K562 (cell line): ENCODE data around the gene BPIFB2. TPM values are rescaled to one million over a fixed set of nuclear protein-coding genes. Genes with fewer than 3 reads are reported as not detected.

ENCODE experiments used
- ATAC-seq: fragments of 200-7000 bp; cut with Tn5 transposase; 3 replicates; pipeline ENCODE4 v1.9.1; 2020; ENCODE audit warnings: moderate library complexity
- BruUV-seq: library from RNA; stranded (reverse); fragments of 400-500 nt; replicated peaks from 2 replicates; lab custom pipeline; 2021; lab: Mats Ljungman, UMichigan
- CTCF ChIA-PET: fragments of 300-600 bp; formaldehyde crosslinking; extraction: SDS; loops from one replicate; lab custom pipeline; 2021; ENCODE audit warnings: low intra/inter-chr PET ratio; lab: Yijun Ruan, JAX
- POLR2A ChIA-PET: fragments of 300-600, 350-650 bp; sonication (Branson Sonifier 250); formaldehyde crosslinking; extraction: SDS; loops from one replicate; lab custom pipeline; 2021; ENCODE audit warnings: antibody characterized with exemption, inconsistent platforms; lab: Yijun Ruan, JAX
- DNase-seq, 4 experiments: peaks; one replicate each; pipeline versions ENCODE4 v3.0.0 to v3.0.0-alpha.2; 2011 to 2018; ENCODE audit warnings: low spot score in 3 of 4, mixed read lengths in 3 of 4; ENCODE audit errors: extremely low read depth in 1 of 4
- FAIRE-seq: peaks from 2 replicates; lab custom pipeline; 2011; peaks lifted over from hg19 to GRCh38; lab: Jason Lieb, UNC
- H2AFZ ChIP-seq: 2 replicates; pipeline ENCODE4 v1.6.0; 2011; ENCODE audit warnings: low read depth, low read length, control low read depth, inconsistent platforms
- H3K27ac ChIP-seq: fragments of 200-600 bp; 3 replicates; pipeline ENCODE4 v1.8.0; 2011; ENCODE audit warnings: low read depth, mild to moderate bottlenecking, control low read depth, inconsistent platforms, low read length, moderate library complexity, mixed read lengths; ENCODE audit errors: extremely low read depth
- H3K27me3 ChIP-seq, 2 experiments: fragments of 300-600 bp in 1 of 2; 2 replicates in 1 of 2; 3 replicates in 1 of 2; pipeline versions ENCODE4 v1.6.0 to v1.8.0; 2011; ENCODE audit warnings: inconsistent platforms in 2 of 2, low read length in 2 of 2, mild to moderate bottlenecking in 1 of 2, mixed read lengths in 1 of 2, moderate library complexity in 1 of 2; ENCODE audit not compliant: control insufficient read depth in 2 of 2, insufficient read depth in 2 of 2
- H3K36me3 ChIP-seq: fragments of 300-600 bp; 3 replicates; pipeline ENCODE4 v1.8.0; 2011; ENCODE audit warnings: mild to moderate bottlenecking, low read length, inconsistent platforms; ENCODE audit not compliant: control insufficient read depth, insufficient read depth
- H3K4me1 ChIP-seq, 2 experiments: fragments of 200-600 bp in 1 of 2; replicated peaks in 1 of 2; 2 replicates in 1 of 2; 3 replicates in 1 of 2; pipeline versions ENCODE4 v1.5.1 to v1.8.0; 2011; ENCODE audit warnings: inconsistent platforms in 2 of 2, low read length in 2 of 2, mild to moderate bottlenecking in 1 of 2, mixed read lengths in 1 of 2, moderate library complexity in 1 of 2; ENCODE audit not compliant: control insufficient read depth in 2 of 2, insufficient read depth in 2 of 2
- H3K4me2 ChIP-seq: 2 replicates; pipeline ENCODE4 v1.6.1; 2011; ENCODE audit warnings: low read length, control low read depth, inconsistent platforms, mixed read lengths; ENCODE audit not compliant: insufficient read depth
- H3K4me3 ChIP-seq: fragments of 200-600 bp; sonication (generic), shearing (Covaris generic); 2 replicates; pipeline ENCODE4 v1.5.1; 2016; ENCODE audit warnings: control low read depth, inconsistent platforms
- H3K79me2 ChIP-seq: fragments of 200-600 bp; 3 replicates; pipeline ENCODE4 v1.8.0; 2011; ENCODE audit warnings: low read length, inconsistent platforms; ENCODE audit not compliant: control insufficient read depth, insufficient read depth
- H3K9ac ChIP-seq, 2 experiments: 2 replicates each; pipeline versions ENCODE4 v1.6.0 to v1.6.1; 2011; ENCODE audit warnings: low read depth in 2 of 2, low read length in 2 of 2, control low read depth in 1 of 2, inconsistent platforms in 1 of 2, mild to moderate bottlenecking in 1 of 2, mixed read lengths in 1 of 2; ENCODE audit not compliant: insufficient read depth in 1 of 2
- H3K9me1 ChIP-seq: one replicate; pipeline ENCODE4 v1.6.0; 2011; ENCODE audit warnings: inconsistent platforms, mild to moderate bottlenecking, low read length, moderate library complexity; ENCODE audit not compliant: control insufficient read depth, insufficient read depth
- H3K9me3 ChIP-seq: replicated peaks from 2 replicates; pipeline ENCODE4 v1.5.1; 2011; ENCODE audit warnings: low read depth, low read length, inconsistent platforms; ENCODE audit not compliant: control insufficient read depth, insufficient read depth
- H4K20me1 ChIP-seq: replicated peaks from 2 replicates; pipeline ENCODE4 v1.6.1; 2011; ENCODE audit warnings: low read length, inconsistent platforms, mixed read lengths; ENCODE audit not compliant: control insufficient read depth, insufficient read depth
- GATA2 ChIP-seq: sonication (generic); formaldehyde crosslinking; IDR thresholded peaks from 2 replicates; pipeline ENCODE4 v1.4.0; 2020; ENCODE audit warnings: mild to moderate bottlenecking, missing genetic modification reagents
- GTF2F1 ChIP-seq: IDR thresholded peaks from 2 replicates; pipeline ENCODE4 v1.6.1; 2011; ENCODE audit warnings: low read depth, low read length, improper control_type of control experiment
- POLR2G ChIP-seq: fragments of 200-400 bp; formaldehyde crosslinking; IDR thresholded peaks from 2 replicates; pipeline ENCODE4 v1.6.1; 2017; ENCODE audit warnings: low read depth, mild to moderate bottlenecking, antibody characterized with exemption, low read length, moderate library complexity
- ZBED1 ChIP-seq: IDR thresholded peaks from 2 replicates; pipeline ENCODE4 v1.6.1; 2014
- WGBS: fragments of 100-300 bp; shearing (Covaris generic); methylation state at CpG from one replicate; pipeline ENCODE4 v1.1.6; 2016; ENCODE audit warnings: low coverage, mixed read lengths; ENCODE audit not compliant: insufficient coverage; ENCODE audit errors: missing lambda C conversion rate; 5-methylcytosine and 5-hydroxymethylcytosine counted together
- in situ Hi-C: fragments of 300-500 bp; cut with MboI; formaldehyde crosslinking; loops from 4 replicates; pipeline ENCODE4 v1.15.0; 2018; ENCODE audit warnings: inconsistent platforms, mixed read lengths
- intact Hi-C: fragments of 100-400 bp; cut with micrococcal nuclease; formaldehyde crosslinking; loops from 2 replicates; pipeline ENCODE4 v1.14.2; 2022
- polyA plus RNA-seq, 8 experiments: library from polyadenylated mRNA; depleted of rRNA in 4 of 8; stranded (reverse) in 5 of 8; unstranded in 3 of 8; fragments of >200 nt; fragmentation: Nextera tagmentation in 2 of 8; fragmentation: Illumina TruSeq in 1 of 8; extraction: Ambion mirVana in 2 of 8; extraction: Trizol in 1 of 8; gene quantifications; 2 replicates each; pipeline versions ENCODE4 v1.2.1 to v1.2.3, GENCODE V29; 2011 to 2014; ENCODE audit warnings: inconsistent platforms in 1 of 8, missing spikeins in 1 of 8
- total RNA-seq, 7 experiments: library from RNA; depleted of rRNA in 6 of 7; stranded (reverse); fragments of >200 nt in 6 of 7; fragmentation: Illumina TruSeq in 2 of 7; extraction: Trizol in 2 of 7; gene quantifications; 2 replicates each; pipeline versions ENCODE4 v1.2.1 to v1.2.3, GENCODE V29; 2011 to 2021; ENCODE audit warnings: low replicate concordance in 1 of 7
- TF ChIP-seq, protein P1 (sequence below), 2 experiments: fragments of 150-350 bp in 1 of 2; IDR thresholded peaks; 2 replicates each; pipeline ENCODE4 v1.6.1; 2012 to 2016; ENCODE audit warnings: low read depth in 2 of 2, low read length in 2 of 2, mild to moderate bottlenecking in 1 of 2, moderate library complexity in 1 of 2

BPIFB2 gene
- total and polyA plus RNA-seq, 9 of the 15 experiments (the other 6 are each of a cell fraction or from before 2014, with no cell fraction given), result not detected

DNA sequence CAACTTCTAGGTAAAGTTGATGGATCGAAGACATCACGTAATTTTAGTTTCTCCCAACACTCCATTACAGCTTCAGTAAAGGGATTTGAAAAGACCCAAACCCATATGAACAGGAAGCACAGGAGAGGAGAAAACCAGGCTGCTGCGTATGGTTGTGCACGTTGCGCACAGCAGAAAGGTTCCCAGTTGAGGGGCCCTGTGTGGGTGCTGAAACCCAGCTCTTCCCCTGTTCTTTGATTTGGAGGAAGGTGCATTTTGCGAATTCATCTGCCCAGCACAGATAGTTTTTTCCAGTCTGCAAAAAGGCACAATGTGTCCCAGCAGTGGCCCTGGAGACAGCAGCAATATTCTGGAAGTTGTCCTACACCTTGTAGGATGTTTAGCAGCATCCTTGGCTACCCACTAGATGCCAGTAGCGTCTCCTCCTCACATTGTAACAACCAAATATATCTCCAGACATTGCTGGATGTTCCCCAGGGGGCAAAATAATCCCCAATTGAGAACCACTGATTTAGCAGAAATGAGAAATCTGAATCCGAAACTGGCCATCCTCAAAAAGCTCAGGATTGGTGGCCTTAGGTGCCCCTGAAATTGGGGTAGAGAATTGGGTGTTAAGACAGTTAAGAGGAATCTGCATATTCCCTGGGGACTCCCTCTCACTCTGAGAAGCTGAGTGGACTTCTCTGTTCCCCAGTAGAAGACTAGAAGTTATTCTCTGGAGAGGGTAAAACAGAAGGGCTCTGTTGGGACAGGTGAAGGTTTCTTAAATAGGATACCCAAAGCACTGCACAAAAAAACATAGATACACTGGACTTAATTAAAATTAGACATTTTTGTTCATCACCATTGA lies 15.5 kb upstream of the BPIFB2 start:
- no peak for ATAC-seq
- no peaks in the 10 kb centered on the region for H3K79me2 ChIP-seq
- peaks cover 3 to 13% of the 10 kb centered on the region in 2 experiments; a peak in 1 of 5 replicates for H3K27me3 ChIP-seq
- no peak for FAIRE-seq
- intact Hi-C loops, result no loop called here
- H3K27ac ChIP-seq, result no peak overlapping the region
- BruUV-seq, result no TSS peak
- 9% methylated on average over 8 of the region's 8 CpGs for WGBS
- no peaks in the 10 kb centered on the region for H3K36me3 ChIP-seq
- no peaks in the 10 kb centered on the region for H4K20me1 ChIP-seq
- H2AFZ ChIP-seq, result no peak overlapping the region
- in situ Hi-C loops, result no loop called here
- no peak overlapping the region for H3K4me3 ChIP-seq
- no peaks in the 10 kb centered on the region for H3K9me3 ChIP-seq
- no peaks in the 10 kb centered on the region for H3K9me1 ChIP-seq
- no peak overlapping the region for H3K4me2 ChIP-seq
- H3K4me1 ChIP-seq, result no peaks in the 10 kb centered on the region; a peak in 1 of 5 replicates
- DNase-seq, result no peak
- TF ChIP-seq ZBED1, result no peak
- no peak for TF ChIP-seq POLR2G
- TF ChIP-seq GATA2 (CRISPR knock-in tag), result no peak
- TF ChIP-seq, protein P1, sequence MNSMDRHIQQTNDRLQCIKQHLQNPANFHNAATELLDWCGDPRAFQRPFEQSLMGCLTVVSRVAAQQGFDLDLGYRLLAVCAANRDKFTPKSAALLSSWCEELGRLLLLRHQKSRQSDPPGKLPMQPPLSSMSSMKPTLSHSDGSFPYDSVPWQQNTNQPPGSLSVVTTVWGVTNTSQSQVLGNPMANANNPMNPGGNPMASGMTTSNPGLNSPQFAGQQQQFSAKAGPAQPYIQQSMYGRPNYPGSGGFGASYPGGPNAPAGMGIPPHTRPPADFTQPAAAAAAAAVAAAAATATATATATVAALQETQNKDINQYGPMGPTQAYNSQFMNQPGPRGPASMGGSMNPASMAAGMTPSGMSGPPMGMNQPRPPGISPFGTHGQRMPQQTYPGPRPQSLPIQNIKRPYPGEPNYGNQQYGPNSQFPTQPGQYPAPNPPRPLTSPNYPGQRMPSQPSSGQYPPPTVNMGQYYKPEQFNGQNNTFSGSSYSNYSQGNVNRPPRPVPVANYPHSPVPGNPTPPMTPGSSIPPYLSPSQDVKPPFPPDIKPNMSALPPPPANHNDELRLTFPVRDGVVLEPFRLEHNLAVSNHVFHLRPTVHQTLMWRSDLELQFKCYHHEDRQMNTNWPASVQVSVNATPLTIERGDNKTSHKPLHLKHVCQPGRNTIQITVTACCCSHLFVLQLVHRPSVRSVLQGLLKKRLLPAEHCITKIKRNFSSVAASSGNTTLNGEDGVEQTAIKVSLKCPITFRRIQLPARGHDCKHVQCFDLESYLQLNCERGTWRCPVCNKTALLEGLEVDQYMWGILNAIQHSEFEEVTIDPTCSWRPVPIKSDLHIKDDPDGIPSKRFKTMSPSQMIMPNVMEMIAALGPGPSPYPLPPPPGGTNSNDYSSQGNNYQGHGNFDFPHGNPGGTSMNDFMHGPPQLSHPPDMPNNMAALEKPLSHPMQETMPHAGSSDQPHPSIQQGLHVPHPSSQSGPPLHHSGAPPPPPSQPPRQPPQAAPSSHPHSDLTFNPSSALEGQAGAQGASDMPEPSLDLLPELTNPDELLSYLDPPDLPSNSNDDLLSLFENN (IDR thresholded peaks at IDR 0.05; ENCODE audit: low read depth in 2 of 2, low read length in 2 of 2), result no peak
- TF ChIP-seq GTF2F1, result no peak
- TF ChIP-seq, all 486 proteins: peak for 0
- H3K9ac ChIP-seq, result no peak overlapping the region
- ChIA-PET POLR2A (no interaction called here), CTCF (no interaction called here)
